HepG2 (cell line): ENCODE data around the gene PSRC1. TPM values are rescaled to one million over a fixed set of nuclear protein-coding genes. Genes with fewer than 3 reads are reported as not detected.

Experiments used
- BORCS8-MEF2B ChIP-seq: sonication (generic); formaldehyde crosslinking; IDR thresholded peaks from 2 replicates; pipeline ENCODE4 v1.8.0; 2022; ENCODE audit warnings: mild to moderate bottlenecking, missing genetic modification reagents
- JUNB ChIP-seq: sonication (generic); formaldehyde crosslinking; IDR thresholded peaks from 2 replicates; pipeline ENCODE4 v1.8.0; 2022; ENCODE audit warnings: missing genetic modification reagents, mild to moderate bottlenecking, borderline replicate concordance
- MAFK ChIP-seq, 2 experiments: IDR thresholded peaks in 1 of 2; conservative IDR thresholded peaks in 1 of 2; 2 replicates each; pipeline ENCODE4 v1.6.1; 2011; ENCODE audit warnings: improper control_type of control experiment in 2 of 2, low read length in 2 of 2
- MYNN ChIP-seq: sonication (generic); formaldehyde crosslinking; IDR thresholded peaks from 2 replicates; pipeline ENCODE4 v1.4.0; 2020; ENCODE audit warnings: mild to moderate bottlenecking, low read depth, missing genetic modification reagents
- SNAPC4 ChIP-seq: sonication (generic); formaldehyde crosslinking; IDR thresholded peaks from 2 replicates; pipeline ENCODE4 v1.4.0; 2020; ENCODE audit warnings: mild to moderate bottlenecking, missing genetic modification reagents
- TFDP1 ChIP-seq: IDR thresholded peaks from 2 replicates; pipeline ENCODE4 v1.6.1; 2016; ENCODE audit warnings: missing compliant biosample characterization, missing genetic modification reagents, borderline replicate concordance
- WIZ ChIP-seq: sonication (generic); formaldehyde crosslinking; IDR thresholded peaks from 2 replicates; pipeline ENCODE4 v1.5.1; 2020; ENCODE audit warnings: mild to moderate bottlenecking, missing genetic modification reagents
- ZC3H13 ChIP-seq: sonication (generic); formaldehyde crosslinking; IDR thresholded peaks from 2 replicates; pipeline ENCODE4 v1.8.1; 2023; ENCODE audit warnings: mild to moderate bottlenecking, missing genetic modification reagents, moderate library complexity
- ZEB1 ChIP-seq: IDR thresholded peaks from 2 replicates; pipeline ENCODE4 v1.6.1; 2012; ENCODE audit warnings: mild to moderate bottlenecking, low read depth, inconsistent platforms; ENCODE audit not compliant: insufficient replicate concordance
- ZNF260 ChIP-seq: sonication (generic); formaldehyde crosslinking; IDR thresholded peaks from 2 replicates; pipeline ENCODE4 v1.4.0; 2020; ENCODE audit warnings: missing genetic modification reagents, low read depth, mild to moderate bottlenecking, borderline replicate concordance
- ZNF282 ChIP-seq: fragments of 450-650 bp; IDR thresholded peaks from 2 replicates; pipeline ENCODE4 v1.6.1; 2018; ENCODE audit not compliant: partially characterized antibody
- ZNF598 ChIP-seq: sonication (generic); formaldehyde crosslinking; IDR thresholded peaks from 2 replicates; pipeline ENCODE4 v1.5.1; 2020; ENCODE audit warnings: mild to moderate bottlenecking, missing genetic modification reagents, borderline replicate concordance
- ZNF7 ChIP-seq: IDR thresholded peaks from 2 replicates; pipeline ENCODE4 v1.6.1; 2016; ENCODE audit warnings: missing biosample characterization, missing genetic modification reagents
- ZNF800 ChIP-seq: sonication (generic); formaldehyde crosslinking; IDR thresholded peaks from 2 replicates; pipeline ENCODE4 v1.4.0; 2020; ENCODE audit warnings: missing genetic modification reagents
- ZNF850 ChIP-seq: sonication (generic); formaldehyde crosslinking; conservative IDR thresholded peaks from 2 replicates; pipeline ENCODE4 v1.9.0; 2021; ENCODE audit warnings: mild to moderate bottlenecking, missing genetic modification reagents
- polyA plus RNA-seq, 8 experiments: library from polyadenylated mRNA; depleted of rRNA in 3 of 8; stranded (reverse) in 7 of 8; unstranded in 1 of 8; fragments of >200 nt; fragmentation: Illumina TruSeq in 4 of 8; extraction: Trizol in 4 of 8; gene quantifications; 2 replicates each; pipeline versions ENCODE4 v1.2.1 to v1.2.3, GENCODE V29; 2011 to 2016; ENCODE audit warnings: low read depth in 4 of 8, missing spikeins in 1 of 8, mixed read lengths in 1 of 8; ENCODE audit not compliant: insufficient read depth in 1 of 8
- total RNA-seq, 5 experiments: library from RNA; depleted of rRNA; stranded (reverse); fragments of >200 nt; fragmentation: Illumina TruSeq; extraction: Trizol; gene quantifications; 2 replicates each; pipeline ENCODE4 v1.2.3, GENCODE V29; 2016; ENCODE audit warnings: low read depth in 1 of 5
- TF ChIP-seq, protein P1 (sequence below): sonication (generic); formaldehyde crosslinking; conservative IDR thresholded peaks from 2 replicates; pipeline ENCODE4 v1.4.0; 2020; ENCODE audit warnings: mild to moderate bottlenecking, missing genetic modification reagents, moderate library complexity
- TF ChIP-seq, protein P2 (sequence below): sonication (generic); formaldehyde crosslinking; IDR thresholded peaks from 2 replicates; pipeline ENCODE4 v1.8.1; 2023; ENCODE audit warnings: mild to moderate bottlenecking, missing genetic modification reagents, borderline replicate concordance

Gene PSRC1
- total and polyA plus RNA-seq, 2 of the 13 experiments (the other 11 are each of a cell fraction or from before 2014, with no cell fraction given) = 28.6 to 30.3 TPM

DNA sequence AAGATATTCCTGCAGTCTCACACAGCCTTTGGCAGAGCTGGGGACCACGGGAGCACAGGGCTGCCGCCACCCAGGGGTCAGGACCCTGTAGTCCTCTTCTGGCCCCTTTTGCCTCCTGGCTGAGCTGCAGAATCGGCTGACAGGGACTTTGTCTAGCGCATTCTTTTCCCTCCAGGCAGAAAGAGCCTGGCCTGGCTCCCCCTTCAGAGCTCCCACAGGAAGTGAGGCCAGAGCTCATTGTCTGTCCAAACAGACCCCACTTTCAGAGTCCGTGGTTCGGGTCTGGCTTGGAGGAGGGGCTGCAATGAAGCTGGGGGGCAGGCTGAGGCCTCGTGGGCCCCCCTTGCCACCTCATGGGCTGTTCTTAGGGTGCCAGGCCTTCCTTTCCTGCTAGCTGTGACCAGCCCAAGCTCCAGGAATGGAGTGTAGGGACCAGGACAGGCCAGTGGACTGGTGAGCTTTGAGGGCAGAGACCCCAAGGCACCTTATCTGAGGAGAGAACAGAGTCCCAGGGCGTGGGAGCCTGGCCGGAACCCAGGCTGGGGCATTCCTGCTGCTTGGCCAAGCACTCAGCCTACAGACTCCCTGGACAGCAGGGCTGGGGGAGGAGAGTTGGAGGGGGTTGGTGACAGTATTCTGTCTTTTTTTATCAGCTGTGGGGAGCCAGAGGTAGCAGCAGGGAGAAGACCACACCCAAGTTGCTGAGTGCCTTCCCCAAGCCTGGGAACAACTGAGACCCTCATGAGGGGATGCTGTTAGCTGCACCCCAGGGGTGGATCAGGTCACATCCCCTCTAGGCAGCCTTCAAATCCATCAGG lies 28.9 kb downstream of the PSRC1 start (continued):
- no peak for TF ChIP-seq SNAPC4 (CRISPR knock-in tag)
- no peak for TF ChIP-seq ZNF7
- TF ChIP-seq ZNF598 = no peak
- TF ChIP-seq ZNF800 = no peak
- TF ChIP-seq BORCS8-MEF2B (CRISPR knock-in tag) = no peak; the same call in 1 of the 2 replicates
- no peak for TF ChIP-seq ZEB1
- no peak for TF ChIP-seq ZNF850 (CRISPR knock-in tag)
- no peak for TF ChIP-seq MYNN (CRISPR knock-in tag)
- TF ChIP-seq ZNF282 = no peak
- no peak for TF ChIP-seq ZC3H13
- TF ChIP-seq TFDP1 (CRISPR knock-in tag) = no peak; the same call in 1 of the 2 replicates
- TF ChIP-seq, protein P1, sequence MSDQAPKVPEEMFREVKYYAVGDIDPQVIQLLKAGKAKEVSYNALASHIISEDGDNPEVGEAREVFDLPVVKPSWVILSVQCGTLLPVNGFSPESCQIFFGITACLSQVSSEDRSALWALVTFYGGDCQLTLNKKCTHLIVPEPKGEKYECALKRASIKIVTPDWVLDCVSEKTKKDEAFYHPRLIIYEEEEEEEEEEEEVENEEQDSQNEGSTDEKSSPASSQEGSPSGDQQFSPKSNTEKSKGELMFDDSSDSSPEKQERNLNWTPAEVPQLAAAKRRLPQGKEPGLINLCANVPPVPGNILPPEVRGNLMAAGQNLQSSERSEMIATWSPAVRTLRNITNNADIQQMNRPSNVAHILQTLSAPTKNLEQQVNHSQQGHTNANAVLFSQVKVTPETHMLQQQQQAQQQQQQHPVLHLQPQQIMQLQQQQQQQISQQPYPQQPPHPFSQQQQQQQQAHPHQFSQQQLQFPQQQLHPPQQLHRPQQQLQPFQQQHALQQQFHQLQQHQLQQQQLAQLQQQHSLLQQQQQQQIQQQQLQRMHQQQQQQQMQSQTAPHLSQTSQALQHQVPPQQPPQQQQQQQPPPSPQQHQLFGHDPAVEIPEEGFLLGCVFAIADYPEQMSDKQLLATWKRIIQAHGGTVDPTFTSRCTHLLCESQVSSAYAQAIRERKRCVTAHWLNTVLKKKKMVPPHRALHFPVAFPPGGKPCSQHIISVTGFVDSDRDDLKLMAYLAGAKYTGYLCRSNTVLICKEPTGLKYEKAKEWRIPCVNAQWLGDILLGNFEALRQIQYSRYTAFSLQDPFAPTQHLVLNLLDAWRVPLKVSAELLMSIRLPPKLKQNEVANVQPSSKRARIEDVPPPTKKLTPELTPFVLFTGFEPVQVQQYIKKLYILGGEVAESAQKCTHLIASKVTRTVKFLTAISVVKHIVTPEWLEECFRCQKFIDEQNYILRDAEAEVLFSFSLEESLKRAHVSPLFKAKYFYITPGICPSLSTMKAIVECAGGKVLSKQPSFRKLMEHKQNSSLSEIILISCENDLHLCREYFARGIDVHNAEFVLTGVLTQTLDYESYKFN (CRISPR knock-in tag) = peak; percentile 88
- TF ChIP-seq, protein P2, sequence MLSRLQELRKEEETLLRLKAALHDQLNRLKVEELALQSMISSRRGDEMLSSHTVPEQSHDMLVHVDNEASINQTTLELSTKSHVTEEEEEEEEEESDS = no peak
- TF ChIP-seq MAFK (conservative IDR thresholded peaks at IDR 0.05 in 1 of 2, IDR thresholded peaks at IDR 0.05 in 1 of 2; ENCODE audit: low read length in 2 of 2) = no peak
- no peak for TF ChIP-seq JUNB
- no peak for TF ChIP-seq WIZ
- TF ChIP-seq ZNF260 (CRISPR knock-in tag) = no peak
